Prostate gland (tissue), 2 donors: ENCODE measurements around the gene CUL2.

Source experiments
- POLR2A ChIP-seq: fragments of 450-650 bp; IDR thresholded peaks from one replicate; pipeline ENCODE4 v1.6.1; 2016; ENCODE audit warnings: antibody characterized with exemption, mild to moderate bottlenecking
- TF ChIP-seq, protein P1 (sequence below), 4 experiments: fragments of 200-600 bp in 2 of 4; fragments of 450-650 bp in 2 of 4; sonication (generic) in 2 of 4; IDR thresholded peaks; 1 replicate in 3 of 4; 2 replicates in 1 of 4; pipeline ENCODE4 v1.5.1; 2016 to 2019; ENCODE audit warnings: antibody characterized with exemption in 4 of 4, mild to moderate bottlenecking in 2 of 4, moderate library complexity in 2 of 4

DNA sequence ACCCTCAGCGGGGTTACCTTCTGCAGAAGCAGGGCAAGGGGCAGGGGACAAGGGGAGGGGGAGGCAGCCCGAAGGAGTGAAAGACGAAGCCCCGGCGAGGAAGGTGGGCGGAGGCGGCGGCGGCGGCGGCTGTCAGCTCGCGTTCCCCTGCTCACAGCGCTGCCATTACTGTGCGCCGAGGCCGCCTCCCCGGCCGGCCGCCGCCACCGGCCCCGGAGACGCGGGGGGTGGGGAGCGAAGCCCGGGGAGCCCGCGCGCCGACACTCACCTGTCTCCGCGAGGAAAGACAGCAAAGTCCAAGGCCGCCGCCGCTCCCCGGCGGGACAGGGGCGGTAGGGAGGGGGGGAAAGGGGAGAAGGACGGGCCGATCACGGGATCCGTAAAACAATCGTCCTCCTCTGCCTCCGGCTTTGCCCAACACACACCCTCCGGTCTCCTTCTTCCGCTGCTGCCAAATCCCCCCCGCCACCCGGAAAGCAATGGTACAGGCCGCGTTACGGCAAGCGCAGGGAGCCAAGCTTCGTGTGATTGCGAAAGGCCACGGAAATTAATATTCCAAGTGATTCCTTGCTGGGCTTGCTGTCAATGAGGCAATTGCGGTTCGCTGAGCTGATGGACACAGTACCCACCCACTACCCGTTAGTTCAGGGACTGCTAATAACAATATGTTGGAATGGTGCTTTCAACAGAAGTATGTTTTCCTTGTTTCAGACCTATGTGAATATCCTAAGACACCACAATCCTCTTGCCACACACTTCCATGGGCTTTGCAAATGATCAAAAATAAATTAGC is at the start of gene CUL2:
- TF ChIP-seq, protein P1, sequence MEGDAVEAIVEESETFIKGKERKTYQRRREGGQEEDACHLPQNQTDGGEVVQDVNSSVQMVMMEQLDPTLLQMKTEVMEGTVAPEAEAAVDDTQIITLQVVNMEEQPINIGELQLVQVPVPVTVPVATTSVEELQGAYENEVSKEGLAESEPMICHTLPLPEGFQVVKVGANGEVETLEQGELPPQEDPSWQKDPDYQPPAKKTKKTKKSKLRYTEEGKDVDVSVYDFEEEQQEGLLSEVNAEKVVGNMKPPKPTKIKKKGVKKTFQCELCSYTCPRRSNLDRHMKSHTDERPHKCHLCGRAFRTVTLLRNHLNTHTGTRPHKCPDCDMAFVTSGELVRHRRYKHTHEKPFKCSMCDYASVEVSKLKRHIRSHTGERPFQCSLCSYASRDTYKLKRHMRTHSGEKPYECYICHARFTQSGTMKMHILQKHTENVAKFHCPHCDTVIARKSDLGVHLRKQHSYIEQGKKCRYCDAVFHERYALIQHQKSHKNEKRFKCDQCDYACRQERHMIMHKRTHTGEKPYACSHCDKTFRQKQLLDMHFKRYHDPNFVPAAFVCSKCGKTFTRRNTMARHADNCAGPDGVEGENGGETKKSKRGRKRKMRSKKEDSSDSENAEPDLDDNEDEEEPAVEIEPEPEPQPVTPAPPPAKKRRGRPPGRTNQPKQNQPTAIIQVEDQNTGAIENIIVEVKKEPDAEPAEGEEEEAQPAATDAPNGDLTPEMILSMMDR (IDR thresholded peaks at IDR 0.05): peak in 1 of 4 experiments; percentile 22
- no peak for TF ChIP-seq POLR2A
